Activated naive CD4-positive, alpha-beta T cell (primary cell): Measurements from ENCODE around the gene BBS5.
"Not testable (repeated sequence)": the region's sequence is repeated elsewhere in the genome, so short reads cannot be mapped to it uniquely, and the experiment has no call there.

Experiments used
- DNase-seq, 4 experiments: peaks; one replicate each; lab custom pipeline; 2025; lab: John Stamatoyannopoulos, UW

BBS5 gene

DNA sequence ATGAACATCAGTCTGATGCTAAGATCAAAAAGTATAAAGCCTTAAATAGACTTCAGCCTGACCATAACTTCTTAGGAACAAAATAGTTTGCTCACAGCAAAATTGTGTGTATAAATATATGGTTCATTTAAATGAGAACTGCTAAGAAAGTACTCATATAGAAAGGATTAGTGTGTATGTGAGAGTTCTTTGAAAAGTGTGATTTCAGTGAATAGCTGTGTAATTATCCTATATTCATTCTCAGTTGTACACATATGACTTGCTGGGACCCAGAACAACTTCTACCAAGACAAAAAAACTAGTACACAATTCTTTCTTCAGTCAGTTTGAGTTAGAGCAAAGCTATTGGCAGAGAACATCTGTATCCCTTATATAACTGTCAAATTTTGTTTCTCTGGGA, 7.2 kb downstream of the BBS5 start:
- DNase-seq = no peak

DNA sequence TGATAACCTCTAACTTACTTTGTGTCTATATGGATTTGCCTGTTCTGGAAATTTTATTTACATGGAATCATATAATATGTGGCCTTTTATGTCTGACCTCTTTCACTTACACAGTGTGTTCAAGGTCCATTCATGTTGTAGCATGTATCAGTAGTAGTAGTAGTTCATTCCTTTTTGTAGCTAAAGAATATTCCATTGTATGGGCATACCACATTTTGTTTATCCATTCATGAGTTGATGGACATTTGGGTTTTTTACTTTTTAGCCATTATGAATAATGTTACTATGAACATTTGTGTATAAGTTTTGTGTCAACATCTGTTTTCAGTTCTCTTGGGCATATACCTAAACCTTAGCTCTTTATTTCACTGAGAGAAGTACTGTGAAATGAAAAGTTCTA, 11.5 kb downstream of the BBS5 start:
- no peak for DNase-seq

- DNase-seq = no peak
These were observed 12.1 kb downstream of the BBS5 start for GRCh38 chr2:169491378-169491777.

- no peak for DNase-seq
These were observed 14.1 kb downstream of the BBS5 start for GRCh38 chr2:169493360-169493759.

DNA sequence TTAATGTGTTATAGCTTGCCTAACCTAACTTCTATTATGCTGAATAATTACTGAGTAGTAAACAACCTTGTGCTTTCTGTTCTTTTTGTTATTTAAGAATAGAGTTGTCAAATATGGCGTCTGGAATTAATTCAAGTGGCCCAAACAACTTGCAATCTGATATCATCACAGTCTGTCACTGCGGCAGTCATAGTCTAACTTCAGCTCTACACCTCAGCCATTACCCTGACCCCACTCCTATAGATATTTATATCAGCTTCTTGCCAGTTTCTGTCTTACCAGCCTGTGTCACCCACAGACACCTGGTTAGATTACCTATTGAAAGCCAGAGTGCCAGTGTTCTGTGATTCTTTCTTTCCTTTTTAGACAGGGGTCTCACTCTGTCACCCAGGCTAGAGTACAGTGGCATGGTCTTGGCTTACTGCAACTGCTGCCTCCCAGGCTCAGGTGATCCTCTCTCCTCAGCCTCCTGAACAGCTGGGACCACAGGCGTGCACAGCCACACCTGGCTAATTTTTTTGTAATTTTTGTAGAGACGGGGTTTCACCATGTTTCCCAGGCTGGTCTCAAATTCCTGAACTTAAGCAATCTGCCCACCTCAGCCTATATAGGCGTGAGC, 16.1 kb downstream of the BBS5 start:
- DNase-seq = no peak

DNA sequence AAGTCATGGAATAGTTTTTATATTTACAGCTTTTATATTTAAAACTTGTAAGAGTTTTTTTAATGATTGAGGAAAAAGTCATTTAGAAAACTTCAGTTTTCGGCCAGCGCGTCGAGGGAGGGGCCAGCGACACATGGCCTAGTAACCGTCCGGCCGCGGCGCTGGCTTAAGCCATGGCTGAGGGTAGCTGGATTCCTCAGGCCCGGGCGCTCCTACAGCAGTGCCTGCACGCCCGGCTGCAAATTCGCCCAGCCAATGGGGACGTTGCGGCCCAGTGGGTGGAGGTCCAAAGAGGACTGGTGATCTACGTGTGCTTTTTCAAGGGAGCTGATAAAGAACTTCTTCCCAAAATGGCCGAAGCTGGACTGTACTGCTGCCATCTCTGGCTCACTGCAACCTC, 25.4 kb downstream of the BBS5 start:
- DNase-seq = no peak

GRCh38 chr2:169507698-169508097, 28.4 kb downstream of the BBS5 start:
- no peak for DNase-seq

- no peak for DNase-seq
These were observed 30.1 kb downstream of the BBS5 start, which contains the start of gene KLHL41 for GRCh38 chr2:169509298-169509885. Gene KLHL41 (plus strand): TSS chr2:169509702. CDS start chr2:169509779, 77 bp downstream.

DNA sequence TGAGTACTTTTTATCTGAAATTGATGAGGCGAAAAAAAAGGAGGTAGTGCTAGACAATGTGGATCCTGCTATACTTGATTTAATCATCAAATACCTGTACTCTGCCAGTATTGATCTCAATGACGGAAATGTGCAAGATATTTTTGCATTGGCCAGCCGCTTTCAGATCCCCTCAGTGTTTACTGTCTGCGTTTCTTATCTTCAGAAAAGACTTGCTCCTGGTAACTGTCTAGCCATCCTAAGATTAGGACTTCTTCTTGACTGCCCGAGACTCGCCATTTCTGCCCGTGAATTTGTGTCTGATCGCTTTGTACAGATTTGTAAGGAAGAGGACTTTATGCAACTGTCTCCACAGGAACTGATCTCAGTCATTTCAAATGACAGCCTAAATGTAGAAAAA, 30.7 kb downstream of the BBS5 start:
- no peak for DNase-seq

GRCh38 chr2:169510496-169510895, 31.2 kb downstream of the BBS5 start:
- no peak for DNase-seq

DNA sequence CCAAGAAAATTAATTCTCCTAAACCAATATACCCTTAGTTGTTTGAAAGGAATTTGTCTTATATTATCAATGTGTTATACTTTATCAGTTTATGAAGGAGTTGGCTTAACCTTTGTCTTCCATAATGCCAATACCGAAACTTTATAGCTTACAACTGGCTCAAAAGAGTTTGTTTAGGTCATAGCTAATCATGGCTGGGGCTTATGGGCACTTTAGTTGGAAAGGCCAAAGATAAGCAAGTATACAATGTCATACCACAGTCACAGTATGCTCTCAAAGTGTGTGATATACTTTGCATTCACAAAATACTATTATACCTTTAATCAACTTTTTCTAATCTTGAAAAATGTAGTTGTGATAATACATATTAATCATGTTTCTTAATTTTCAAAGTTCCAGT, 32.5 kb downstream of the BBS5 start:
- no peak for DNase-seq

- no peak for DNase-seq
These were observed 33.2 kb downstream of the BBS5 start for GRCh38 chr2:169512525-169512924.

DNA sequence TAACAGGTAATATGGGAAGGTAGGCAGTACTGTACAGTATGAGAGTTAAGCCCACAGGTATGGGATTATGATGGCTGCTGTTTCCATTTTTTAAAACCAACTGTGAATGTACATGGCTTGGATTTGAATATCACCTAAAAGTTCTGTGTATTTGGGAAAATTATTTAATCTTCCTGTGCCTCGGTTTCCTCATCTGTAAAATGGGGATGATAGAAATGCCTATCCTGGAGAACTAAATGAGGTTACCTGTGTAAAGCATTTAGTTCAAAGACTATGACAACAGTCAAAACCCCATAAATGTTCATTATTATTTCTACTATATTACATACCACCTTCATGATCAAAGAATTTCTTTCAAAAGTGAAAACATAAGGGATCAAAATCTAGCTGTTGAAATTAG, 33.8 kb downstream of the BBS5 start:
- no peak for DNase-seq

DNA sequence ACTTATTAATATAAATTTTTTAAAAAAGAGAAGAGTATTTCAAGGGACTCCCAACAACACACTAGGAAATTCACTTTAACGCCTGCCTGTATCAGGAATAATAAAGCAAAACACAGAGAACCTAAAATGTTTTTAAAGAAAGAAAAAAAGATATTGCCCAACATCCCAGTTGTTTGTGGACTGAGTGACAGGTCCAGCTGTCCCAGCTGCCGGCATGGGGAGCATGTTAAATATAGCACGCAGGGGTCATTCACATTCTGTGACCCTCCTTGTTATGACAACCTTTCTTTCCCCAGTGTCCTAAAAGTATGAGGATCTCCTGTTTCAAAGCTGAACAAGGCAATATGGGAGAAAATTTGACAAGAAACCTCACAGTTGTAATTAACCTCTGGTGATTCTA, 34.6 kb downstream of the BBS5 start:
- no peak for DNase-seq

DNA sequence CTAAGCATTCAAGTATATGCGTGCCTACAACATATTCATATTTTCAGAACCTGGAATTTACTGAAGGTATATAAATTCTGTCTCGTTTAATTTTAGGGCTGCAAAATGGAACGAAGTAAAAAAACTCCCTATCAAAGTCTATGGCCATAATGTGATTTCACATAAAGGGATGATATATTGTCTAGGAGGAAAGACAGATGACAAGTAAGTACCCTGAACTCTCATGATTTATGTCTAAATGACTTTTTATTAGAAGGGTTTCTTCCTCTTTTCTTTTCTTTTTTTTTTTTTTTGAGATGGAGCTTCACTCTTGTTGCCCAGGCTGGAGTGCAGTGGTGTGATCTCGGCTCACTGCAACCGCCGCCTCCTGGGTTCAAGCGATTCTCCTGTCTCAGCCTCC, 35.5 kb downstream of the BBS5 start:
- DNase-seq = not testable (repeated sequence)

GRCh38 chr2:169516488-169516995, 37.2 kb downstream of the BBS5 start:
- DNase-seq = not testable (repeated sequence)

GRCh38 chr2:169520896-169521295, 41.6 kb downstream of the BBS5 start:
- no peak for DNase-seq

GRCh38 chr2:169523681-169524080, 44.4 kb downstream of the BBS5 start:
- DNase-seq = no peak

DNA sequence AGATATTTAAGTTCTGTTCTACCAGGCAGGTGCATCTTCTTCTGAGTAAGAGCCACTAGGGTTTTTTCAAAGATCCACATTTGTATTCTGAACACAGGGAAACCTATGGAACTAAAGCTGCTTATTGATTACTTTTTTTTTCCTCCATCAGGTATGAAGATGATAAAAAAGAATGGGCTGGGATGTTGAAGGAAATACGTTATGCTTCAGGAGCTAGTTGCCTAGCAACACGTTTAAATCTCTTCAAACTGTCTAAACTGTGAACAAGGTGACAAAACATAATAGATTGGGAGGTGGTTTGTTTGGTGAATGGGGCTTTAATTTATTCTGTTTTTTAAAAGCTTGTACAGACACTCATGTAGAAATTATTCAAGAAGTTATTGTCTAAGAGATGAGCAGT, 46.1 kb downstream of the BBS5 start:
- no peak for DNase-seq

GRCh38 chr2:169526451-169526850, 47.2 kb downstream of the BBS5 start:
- no peak for DNase-seq

GRCh38 chr2:169528271-169528701, 49.0 kb downstream of the BBS5 start:
- peak; percentile 13 to 66 (median 44) for DNase-seq

- not testable (repeated sequence) for DNase-seq
These were observed 60.2 kb downstream of the BBS5 start for GRCh38 chr2:169539460-169539859.

DNA sequence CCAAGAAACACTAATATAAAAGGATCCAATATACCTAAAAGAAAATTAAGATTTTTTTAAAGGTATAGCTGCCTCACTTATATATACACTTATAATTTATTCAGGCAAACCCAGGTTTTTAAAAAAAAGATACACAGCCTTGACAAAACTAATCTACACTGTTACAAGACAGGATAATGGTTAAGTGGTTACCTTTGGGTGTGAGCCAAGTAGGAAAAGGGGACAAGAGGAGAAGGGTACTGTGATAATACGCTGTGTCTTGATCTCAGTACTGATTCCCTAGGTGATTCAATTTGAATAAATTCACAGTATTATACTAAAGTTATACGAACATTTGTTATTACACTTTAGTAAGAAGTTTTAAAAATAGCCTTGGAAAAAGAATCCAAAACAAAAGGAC, 60.9 kb downstream of the BBS5 start:
- DNase-seq = no peak

DNA sequence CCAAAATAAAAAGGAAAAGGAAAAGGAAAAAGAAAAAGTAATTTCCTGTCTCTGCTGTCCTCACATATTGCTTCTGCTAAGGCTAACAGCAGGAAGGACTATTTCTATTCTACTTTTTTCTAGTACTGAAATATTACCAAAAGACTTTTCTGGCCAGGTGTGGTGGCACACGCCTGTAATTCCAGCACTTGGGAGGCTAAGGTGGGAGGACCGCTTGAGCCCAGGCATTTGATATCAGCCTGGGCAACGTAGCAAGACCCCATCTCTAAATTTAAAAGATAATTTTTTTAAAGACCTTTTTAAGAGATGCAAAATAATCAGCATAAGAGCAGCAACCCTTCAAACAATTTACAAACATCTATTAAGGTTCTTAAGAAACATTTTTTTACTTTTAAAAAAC, 63.1 kb downstream of the BBS5 start:
- DNase-seq = no peak
